ENCODE measurements around the gene ZNF462.

Gene ZNF462

DNA sequence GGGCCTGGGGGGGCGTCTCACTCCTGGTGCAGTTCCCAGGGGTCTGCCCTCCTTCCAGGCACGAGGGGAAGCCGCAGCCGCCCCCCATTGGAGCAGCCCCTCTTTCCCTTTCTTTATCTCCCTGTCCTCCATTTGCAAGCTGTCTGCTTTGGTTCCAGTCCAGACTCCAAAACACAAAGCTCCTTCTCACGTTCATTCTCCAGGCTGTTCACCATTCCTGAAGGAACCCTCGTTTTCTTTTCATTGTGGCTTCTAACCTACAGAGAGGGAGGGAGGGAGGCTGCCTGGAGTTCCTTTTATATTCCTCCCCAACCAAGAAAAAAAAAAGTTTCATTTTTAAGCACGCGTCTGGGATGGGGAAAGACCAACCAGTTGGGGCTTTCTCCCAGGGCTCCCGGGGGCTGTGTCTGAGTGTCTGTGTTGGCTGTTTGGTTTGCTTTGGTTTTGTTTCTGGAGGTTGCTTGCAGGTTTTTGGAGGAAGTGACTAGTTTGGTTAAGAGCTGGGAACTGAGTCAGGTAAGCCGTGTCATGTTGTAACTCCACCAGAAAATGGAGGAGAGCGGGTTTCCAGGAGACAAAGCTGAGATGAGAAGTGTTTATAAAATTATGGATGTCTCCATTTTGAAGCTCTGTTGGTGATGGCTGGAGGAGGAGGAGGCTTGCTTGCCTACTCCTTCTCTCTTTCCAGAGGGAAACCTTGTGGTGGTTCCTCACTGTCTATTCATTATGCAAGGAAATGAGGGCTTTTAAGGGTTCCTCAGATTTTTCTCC lies 1.6 kb downstream of the ZNF462 start:
- DNase-seq (ENCODE audit: low spot score), result no peak

DNA sequence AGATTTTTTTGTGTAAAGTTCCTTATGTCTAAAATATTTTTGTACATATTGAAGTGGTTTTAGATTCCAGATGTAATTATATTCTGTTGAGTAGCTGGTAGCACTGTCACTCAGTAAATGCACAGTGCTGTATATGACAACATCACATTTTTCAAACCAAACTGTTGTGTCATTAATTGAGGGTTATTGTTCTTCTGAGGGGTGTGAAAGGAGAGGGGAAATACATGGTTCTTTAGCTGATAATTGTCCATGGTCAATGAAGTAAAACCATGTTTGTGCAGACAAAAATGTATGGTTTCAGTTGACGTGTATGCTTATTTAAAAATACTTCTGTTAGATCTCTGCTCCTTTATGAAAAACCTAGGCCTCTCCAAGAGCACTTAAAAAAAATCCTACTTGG lies 3.3 kb downstream of the ZNF462 start:
- DNase-seq (ENCODE audit: low spot score), result no peak

DNA sequence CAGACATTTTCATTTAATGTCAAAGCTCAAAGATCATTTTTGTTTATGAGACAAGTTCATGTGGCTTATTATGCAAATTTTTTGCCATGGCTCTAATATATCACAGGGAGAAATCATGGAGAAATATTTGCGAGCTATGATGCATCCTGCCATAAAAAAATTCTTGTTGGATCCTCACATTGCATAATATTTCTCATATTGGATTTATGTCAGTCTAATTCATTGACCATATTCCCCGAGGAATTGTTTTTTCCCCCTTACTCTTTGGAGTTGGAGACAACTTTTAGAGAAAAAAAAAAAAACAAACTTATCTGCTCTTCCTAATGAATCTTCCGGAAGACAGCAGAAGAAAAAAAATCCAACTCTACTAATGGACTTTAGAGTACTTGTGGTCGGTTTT lies 4.3 kb downstream of the ZNF462 start:
- DNase-seq (ENCODE audit: low spot score), result no peak

DNA sequence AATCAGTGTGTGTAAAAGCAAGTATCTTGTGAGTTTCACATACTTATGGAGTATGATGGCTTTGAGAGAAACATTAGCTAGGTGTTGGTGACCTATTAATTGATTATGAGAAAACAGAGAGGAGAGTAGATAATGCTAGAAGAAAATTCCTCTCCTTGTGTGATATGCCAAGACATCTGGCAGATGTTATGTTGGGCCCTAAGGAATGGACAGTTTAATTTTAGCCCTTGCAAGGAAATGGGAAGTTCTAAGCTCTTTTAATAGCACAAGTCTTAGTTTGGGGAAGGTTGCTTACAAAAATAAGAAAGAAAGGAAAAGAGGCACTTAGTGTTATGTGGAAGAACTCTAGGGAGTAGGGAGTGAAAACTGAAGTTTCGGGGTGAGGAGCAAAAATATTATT lies 5.1 kb downstream of the ZNF462 start:
- no peak for DNase-seq (ENCODE audit: low spot score)

DNA sequence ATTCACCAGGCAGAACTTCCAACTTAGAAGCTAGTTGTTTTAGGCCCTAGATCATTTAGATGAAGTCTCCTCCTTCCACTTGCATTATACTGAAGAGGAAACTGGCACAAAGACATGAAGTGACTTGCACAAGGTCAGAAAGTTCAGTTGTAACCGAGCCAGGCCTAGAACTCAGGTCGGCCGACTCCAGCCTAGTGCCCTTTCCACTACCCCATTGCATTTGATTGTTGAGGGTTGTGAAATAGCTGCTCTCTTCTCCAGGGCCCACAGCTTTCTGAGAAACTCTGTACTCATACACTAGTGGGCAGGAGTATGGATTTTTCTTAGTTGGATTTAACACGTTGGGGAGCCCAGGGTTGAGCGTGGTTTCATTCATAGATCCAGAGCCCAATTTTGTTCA lies 5.6 kb downstream of the ZNF462 start:
- DNase-seq (ENCODE audit: low spot score), result no peak

DNA sequence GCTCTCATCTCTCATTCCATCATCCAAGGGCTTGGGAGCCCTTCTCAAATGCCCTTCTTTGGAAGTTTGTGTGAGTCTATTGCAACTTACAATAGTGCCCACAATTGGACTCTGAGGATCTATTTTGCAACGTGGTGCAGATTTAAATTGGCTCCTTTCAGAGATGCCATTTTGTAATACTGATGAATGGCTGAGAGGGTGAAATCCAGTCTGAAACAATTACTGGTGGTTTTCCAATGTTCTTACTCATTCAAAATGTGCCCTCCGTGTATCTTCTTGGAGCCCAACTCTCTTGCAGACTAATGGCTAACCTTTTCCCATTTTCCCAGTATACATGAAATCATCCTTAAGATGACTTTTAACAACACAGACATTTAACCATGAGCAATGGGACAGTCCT lies 6.1 kb downstream of the ZNF462 start:
- DNase-seq (ENCODE audit: low spot score), result no peak

DNA sequence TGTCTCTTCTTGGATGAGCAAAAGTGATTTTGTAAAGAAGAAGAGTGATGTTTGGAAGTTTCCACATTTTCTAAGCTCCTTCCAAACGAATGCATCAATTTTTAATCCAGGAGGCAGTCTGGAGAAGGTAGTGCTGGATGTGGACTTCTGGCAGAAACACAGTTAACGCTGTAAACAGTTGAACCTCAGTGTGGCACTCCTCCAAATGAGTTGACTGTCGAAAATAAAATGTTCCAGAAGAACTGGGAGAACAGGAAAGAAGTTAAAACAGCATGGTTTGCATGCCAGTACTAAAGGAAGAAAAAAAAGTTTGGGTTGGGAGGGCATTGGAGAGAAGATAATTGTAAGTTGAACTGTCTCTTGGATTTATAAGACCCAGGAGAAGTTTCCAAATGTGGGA lies 6.5 kb downstream of the ZNF462 start:
- DNase-seq (ENCODE audit: low spot score), result no peak

DNA sequence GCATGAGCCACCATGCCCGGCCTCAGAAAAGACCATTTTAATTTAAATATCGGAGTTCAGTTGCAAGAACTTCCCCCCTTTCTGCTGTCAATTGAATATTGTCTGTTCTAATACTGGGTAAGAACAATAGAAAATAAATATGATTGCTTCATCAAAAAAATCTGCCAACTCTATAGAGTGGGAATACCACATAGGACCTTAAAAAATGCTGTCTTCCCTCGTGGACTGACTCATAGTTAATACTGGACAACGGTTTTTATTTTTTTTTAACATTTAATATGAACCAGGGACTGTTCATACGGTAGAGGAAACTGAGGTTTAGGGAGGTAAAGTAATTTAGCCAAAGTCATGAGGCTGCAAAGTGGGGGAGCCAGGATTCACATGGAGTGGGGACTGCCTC lies 9.7 kb downstream of the ZNF462 start:
- DNase-seq (ENCODE audit: low spot score), result no peak

DNA sequence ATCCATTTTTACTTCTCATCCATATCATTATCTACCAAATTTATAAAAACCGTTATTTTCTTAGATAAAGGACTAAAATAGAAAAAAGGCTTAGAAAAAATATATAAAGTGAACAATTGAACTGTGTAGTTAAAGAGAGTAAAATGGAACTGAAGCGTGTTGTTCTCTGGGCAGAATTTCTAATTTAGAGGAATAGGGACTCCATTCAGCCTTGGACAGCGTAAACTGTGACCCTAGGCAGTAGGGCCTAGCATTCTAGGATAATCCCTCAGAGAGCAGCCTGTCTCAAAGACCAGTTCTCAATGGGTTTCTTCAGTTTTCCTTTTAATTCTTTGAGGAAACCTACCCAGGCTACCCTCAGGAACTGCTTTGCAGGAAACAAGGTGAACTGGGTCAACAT lies 11.1 kb downstream of the ZNF462 start:
- no peak for DNase-seq (ENCODE audit: low spot score)

DNA sequence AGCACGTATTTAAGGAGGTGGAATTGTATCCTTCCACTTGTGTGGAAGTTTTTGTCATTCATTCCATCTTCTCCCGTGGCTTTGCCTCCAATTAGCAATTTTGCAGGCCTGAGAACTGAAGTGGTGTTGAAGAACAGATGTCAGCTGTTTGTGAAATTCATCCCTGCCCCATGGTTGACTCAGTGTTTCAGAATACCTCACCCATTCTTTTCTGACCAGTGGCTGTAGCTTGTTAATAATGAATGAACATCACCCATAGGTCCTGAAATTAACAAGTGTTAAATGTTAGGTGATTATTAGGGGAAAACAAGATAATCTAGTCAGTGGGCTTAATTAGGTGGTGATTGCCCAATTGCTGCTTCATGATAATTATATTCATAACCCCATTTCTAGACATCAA lies 11.7 kb downstream of the ZNF462 start:
- DNase-seq (ENCODE audit: low spot score), result no peak

DNA sequence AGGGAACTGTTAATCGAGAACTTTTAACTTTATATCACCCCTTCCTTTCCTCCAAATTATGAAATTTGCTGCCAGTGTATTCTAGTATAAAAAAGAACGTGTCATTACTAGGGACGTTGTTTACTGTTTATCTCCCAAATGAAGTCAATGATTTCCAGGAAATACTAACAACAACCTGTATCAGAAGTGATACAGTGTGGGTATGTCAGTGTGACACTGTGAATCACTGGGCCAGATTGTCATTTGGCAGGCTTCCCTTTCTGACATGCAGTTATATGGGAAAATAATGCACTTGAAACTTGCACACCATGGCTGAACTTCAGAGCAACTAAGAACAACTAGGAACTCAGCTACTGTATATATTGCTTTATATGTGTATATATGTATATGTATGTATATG lies 12.6 kb downstream of the ZNF462 start:
- DNase-seq (ENCODE audit: low spot score), result no peak

DNA sequence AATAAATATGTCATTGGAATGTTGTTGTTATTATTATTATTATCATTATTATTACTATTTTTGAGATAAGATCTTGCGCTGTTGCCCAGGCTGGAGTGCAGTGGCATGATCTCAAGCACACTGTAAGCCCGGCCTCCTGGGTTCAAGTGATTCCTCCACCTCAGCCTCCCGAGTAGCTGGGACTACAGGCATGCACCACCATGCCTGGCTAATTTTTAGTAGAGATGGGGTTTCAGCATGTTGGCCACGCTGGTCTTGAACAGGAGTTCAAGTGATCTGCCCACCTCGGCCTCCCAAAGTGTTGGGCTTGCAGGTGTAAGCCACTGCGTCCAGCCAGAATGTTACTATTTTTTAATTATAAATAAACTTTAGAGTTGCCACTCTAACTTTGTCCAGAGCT lies 14.4 kb downstream of the ZNF462 start:
- DNase-seq (ENCODE audit: low spot score), result no peak

DNA sequence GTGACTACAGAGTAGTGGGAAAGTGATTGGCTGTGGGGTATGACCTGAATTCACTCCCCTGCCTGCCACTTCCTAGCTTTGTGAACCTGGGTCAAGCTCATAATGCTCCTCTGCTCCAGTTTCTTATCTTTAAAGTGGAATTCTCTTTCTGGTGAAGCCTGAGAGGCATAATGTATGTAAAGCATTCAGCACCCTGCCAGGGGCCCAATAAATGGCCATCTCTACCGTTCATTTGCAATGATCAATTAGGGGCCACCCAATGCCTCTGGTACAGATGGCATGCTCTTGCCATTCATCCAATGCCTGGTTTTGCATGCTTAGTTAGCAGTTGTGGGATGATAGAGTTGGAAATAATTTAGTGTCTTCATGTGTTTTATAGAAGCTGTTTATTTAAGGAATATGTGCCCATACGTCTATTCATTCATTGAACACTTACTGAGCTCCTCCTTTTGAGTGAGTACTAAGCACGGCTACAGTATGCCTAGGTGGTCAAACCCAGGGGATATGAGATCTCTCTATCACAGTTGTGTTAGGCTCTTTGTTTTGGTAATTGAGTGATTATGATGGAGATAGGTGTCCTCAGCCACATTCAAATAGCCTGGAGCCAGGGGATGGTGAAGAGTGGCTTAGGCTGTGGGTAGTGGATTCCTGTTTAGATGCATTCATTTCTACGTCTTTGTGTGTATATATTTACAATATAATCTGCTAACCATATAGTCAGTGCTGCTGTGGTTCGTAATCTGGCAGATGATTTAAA lies 15.3 kb downstream of the ZNF462 start:
- DNase-seq (ENCODE audit: low spot score), result no peak

DNA sequence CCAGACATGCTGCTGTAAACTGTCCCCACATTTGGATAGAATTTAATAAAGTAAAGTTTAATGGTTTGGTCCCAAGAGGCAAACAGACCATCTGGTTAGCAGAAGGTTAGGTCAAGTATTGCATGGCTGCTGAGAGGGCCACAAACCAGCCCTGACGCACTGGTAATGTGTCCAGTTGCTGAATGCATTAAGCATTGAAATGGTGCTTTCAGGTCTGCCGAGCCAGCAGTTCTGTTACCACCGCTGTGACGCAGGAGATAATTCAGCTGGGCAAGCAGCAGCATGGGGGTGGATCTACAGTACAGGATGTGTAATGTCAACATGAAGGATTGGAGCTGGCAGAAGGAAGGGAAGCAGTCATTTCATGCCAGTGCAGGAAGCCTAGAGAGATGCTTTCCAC lies 16.0 kb downstream of the ZNF462 start:
- peak; percentile 69 for DNase-seq (ENCODE audit: low spot score)

DNA sequence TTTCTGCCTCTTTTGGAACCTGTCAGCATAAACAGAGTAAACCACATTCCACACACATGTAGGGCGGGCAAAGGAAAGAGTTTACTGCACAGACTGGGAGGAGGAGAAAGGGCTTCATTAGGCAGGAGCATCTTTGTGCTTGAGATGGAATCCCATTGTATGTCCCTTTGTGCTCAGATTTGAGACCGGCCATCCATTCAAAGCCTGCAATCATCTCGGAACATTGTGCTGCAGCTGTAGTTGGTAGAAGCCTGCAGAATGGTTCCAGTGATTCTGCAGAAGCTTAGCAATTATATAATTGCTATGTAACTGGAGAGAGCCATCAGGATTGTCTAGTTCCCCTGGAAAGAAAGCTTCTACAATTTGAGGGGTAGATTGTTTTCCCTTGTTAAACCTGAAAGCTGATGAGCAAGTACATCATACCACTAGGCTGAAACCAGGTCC lies 16.5 kb downstream of the ZNF462 start:
- DNase-seq (ENCODE audit: low spot score), result no peak

DNA sequence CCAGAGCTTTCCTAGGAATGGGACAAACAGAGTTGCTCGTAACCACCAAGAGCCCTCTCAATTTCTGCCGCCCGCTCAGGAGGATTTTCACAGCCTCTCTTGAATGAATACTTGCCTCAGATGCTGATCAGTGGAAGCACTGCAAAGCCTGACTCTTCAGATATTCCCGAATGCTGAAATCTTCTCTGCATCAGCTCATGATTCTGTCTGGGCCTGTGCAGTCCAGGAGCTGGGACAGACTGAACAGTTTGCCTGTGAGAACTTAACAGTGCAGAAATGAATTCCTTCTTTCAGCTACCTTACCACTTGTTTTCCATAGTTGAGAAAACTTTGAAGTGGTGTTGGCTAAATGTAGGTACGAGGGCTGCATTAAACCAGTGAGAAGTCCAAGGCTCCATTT lies 17.1 kb downstream of the ZNF462 start:
- no peak for DNase-seq (ENCODE audit: low spot score)

DNA sequence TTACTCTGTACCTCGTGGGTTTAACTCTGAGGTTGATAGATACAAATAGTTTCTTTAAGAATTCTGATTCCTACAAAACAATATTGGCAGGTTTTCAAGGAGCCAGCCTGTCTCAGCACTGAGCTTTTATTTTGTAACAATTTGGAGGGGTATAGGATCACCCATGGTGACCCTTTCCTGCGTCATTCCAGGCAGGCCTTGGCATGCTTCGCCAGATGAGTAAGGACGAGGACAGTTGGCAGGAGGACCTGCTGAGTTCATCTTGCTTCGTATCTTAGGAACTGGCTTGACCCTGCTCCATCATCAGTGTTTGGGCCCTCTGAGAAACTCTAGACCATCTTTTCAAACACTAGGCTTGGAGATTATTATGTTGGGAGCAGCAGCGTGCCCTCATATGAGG lies 17.9 kb downstream of the ZNF462 start:
- no peak for DNase-seq (ENCODE audit: low spot score)

DNA sequence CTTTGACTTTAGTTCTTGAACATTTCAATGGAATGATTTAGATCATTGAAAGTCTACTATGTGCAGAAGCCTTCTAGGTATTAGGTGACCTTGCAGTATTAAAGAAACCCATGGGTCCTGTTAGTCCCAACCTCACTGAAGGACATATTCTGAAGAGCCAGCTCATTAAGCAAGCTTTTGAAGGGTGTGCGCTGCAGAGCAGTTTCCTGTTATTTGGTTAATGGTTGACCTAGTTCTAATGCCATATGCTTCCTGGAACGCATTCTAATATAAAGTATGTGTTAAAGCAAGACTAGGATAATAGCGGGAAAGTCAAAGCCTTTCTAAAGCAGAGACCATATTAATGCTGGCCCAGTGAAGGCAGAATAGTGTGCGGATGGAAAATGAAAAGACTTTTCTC lies 20.1 kb downstream of the ZNF462 start:
- DNase-seq (ENCODE audit: low spot score), result no peak

DNA sequence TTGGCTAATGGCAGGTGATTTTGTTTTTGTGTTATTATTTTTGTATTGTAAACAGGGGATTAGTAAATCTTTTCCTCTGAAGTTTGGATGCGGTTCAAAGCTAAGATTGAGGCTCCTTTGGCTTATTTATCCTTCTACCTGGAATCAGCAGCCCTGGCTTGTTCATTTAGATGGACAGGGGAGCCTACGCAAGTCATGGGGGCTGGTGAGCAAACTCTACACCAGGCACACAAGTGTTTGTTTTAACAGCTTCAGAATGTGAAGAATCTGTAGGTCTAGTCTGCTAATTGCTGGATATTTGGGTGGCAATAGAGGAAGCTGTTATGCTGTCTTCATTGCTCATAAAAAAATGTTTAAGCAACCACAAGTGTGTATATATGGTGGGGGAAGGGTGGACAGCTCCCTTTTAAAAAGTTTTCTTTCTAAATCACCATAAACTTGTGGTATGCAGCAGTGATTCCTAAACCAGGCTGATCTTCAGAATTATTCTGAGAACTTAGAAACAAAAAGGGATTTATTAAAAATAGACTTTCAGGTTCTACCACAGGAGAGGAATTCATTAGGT lies 20.7 kb downstream of the ZNF462 start:
- no peak for DNase-seq (ENCODE audit: low spot score)

DNA sequence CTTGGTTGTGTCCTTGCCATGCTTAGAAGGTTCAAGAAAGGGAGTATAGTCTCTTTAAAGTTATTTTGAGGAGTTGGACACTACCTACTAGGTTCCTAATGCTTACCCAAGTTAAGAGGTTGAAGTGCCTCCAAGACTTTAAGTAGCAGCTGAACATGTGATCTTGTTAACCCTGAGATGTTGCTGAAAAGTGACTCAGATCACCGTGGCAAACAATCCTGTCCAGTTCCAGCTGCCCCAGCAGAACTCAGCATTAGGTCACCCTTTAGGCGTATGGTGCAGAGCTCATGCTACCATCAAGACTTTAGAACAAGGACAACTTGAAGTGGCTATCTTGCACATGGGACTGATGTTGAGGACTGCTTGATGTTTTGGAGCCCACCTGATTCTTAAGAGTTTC lies 22.5 kb downstream of the ZNF462 start:
- no peak for DNase-seq (ENCODE audit: low spot score)

DNA sequence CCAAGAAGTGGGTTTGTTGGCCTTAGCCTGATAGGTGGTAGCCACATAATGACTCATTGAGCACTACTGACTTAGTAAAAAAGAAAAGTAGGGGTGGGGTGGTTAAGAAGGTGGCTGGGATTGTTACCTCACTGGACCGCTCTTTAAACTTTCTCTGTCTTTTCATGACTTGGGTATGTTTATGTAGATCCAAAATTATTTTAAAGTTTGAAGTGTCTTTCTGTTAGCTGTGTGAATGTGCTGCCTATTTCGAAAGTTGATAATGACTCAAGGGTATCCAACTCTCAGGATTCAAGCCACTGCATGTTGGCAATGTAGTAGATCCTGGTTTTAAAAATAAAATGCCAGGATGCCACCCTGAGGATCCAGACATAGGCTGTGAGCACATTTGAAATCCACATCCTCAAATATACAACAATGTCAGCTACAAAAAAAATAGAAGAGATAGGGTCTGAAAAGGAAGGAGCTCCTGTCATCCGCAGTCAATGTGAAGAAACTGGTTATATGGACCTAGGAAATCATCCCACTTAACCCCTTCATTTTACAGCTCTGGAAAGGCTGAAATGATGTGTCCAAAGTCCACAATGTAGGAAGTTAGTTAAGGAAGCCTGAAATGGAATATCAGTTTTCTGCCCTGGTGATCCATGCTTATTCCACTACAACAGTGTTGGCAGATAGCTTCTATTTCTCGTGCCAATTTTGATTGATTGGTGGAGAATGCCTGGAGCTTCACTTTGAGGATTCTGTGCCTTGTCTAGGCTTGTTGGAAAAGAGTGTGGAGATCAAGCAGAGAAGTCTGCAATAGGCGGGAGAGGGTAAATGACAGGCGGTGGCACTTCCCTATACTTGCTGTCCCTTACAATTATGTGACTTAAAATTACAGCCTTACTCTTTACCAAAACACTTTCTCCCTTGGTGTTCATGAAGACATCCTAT lies 23.4 kb downstream of the ZNF462 start:
- DNase-seq (ENCODE audit: low spot score), result no peak

DNA sequence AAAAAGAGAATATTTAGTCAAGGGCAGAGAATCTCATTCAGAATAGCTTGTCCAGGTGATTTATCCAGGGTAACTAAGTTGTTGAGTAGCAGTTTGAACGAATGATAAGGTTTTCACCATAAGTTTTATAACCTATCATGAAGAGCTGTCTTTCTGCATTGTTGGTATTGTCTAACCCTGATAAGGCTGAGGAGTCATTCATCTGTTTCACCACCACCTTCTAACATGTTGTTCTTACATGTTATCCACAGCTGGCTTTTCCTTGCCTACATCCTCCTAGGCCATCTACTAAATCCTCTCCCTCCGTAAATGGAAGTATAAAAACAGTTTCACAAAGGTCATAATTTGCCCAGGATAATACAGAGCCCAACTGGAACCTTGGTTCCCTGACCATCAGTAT lies 24.1 kb downstream of the ZNF462 start:
- no peak for DNase-seq (ENCODE audit: low spot score)

Data from left forelimb (tissue), 1 donor.